HTR-8/SVneo (cell line): ENCODE data around the gene WTAP.
A peak's percentile ranks its signal among the peaks of the same experiment; 100 is the strongest.
"Not testable (repeated sequence)": the region's sequence is repeated elsewhere in the genome, so short reads cannot be mapped to it uniquely, and the experiment has no call there.

Source experiments
- DNase-seq: peaks from one replicate; pipeline ENCODE4 v3.0.0; 2011; ENCODE audit warnings: low spot score, mixed read lengths; ENCODE audit not compliant: insufficient read length
- FAIRE-seq: peaks from 2 replicates; lab custom pipeline; 2011; peaks lifted over from hg19 to GRCh38; lab: Jason Lieb, UNC

Gene WTAP

GRCh38 chr6:159726918-159727716 is at the start of gene WTAP:
Gene WTAP (plus strand): TSS chr6:159727506. CDS start chr6:159736266, 8,760 bp downstream.
- DNase-seq: peak; percentile 67
- FAIRE-seq: peak; percentile 67

DNA sequence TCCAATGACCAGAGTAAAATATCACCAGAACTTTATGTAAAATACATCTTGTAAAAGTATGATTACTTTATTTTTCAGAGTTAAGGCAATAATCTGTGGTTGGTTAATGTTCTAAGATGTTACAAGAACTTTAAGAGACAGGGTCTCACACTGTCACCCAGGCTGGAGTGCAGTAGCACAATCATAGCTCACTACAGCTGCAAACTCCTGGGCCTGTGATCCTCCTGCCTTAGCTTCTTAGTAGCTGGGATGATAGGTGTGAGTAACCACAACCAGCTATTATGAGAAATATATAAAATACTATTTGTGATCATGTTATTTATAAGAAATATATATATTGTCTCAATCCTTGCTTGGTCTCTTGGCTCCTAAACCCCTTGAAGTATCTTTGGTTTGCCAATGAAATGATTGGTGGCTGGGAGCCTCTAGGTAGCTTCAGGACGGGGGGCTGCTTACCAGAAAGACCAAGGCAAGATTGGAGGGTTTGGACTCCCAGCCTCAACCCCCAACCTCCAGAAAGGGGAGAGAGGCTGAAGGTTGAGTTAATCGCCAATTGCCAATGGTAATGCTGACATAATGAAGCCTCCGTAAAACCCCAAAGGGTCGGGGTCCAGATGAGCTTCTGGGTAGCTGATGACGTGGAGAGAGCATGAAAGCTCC is 49.7 kb upstream of the WTAP start:
- FAIRE-seq: no peak
- no peak for DNase-seq

DNA sequence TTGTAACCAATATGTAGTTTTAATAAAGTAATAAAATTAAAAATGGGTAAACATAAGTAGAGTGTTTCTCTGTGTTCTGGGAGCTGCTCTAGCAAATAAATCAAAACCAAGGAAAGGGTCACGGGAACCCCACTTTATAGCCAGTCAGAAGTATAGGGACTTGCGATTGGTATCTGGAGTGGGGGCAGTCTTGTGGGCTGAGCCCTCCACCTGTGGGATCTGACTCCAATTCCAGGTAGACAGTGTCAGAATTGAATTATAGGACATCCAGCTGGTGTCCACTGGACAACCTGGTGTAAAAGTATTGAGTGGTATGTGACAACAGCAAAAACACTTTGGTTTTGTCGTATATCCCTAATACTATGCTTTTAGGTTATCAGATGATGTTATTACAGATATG is 48.7 kb upstream of the WTAP start:
- FAIRE-seq (no peak), DNase-seq (no peak)

- FAIRE-seq (no peak), DNase-seq (no peak)
Measured at GRCh38 chr6:159679091-159680077, 47.9 kb upstream of the WTAP start.

- DNase-seq (no peak), FAIRE-seq (no peak)
Measured at GRCh38 chr6:159680104-159680503, 47.2 kb upstream of the WTAP start.

DNA sequence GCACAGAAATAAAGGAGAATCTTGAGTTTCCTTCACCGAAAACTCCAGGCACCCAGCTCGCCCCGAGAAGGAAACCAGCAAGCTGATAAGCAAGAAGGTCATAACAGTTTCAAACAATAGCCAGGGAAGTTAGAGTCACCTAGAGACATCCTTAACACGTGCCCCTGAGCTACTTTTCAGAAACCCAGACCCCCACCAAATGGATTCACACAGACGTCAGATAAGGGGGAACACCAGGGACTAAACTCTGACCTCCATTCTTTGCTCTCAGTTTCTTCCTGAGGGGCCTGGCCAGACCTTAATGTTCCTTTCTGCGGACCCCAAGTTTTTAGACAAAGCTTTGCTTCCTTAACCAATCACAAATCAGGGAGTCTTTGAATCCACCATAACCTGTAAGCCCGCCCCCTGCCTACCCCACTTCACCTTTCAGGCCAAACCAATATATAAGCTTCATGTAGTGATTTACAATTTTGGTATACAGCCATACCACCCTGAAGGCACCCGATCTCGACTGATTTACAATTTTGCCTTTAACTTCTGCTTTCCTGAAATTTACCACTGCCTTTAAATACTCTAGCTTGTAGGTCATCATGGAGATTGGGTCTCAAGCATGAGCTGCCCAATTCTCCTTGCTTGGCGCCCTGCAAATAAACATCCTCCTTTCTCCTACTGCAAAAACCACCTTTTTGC is 46.0 kb upstream of the WTAP start:
- DNase-seq (no peak), FAIRE-seq (no peak)

DNA sequence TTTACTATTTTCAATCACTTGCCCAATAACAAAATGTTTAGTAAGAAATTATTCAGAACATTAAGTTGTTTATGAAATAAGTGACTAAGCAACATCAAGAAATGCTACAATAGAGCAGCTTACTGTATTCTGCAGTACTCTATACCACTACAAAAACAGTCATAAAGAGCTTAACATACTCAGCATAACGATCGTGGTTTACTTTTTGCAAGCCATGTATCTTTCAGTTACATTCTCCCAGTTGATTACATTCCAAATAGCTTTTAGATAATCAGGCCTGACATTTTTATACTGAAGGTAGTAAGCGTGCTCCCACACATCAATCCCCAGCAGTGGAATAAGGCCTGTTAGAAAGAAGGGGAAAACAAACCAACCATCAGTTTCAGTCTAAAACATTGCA is 45.0 kb upstream of the WTAP start:
- FAIRE-seq: no peak
- DNase-seq: no peak

DNA sequence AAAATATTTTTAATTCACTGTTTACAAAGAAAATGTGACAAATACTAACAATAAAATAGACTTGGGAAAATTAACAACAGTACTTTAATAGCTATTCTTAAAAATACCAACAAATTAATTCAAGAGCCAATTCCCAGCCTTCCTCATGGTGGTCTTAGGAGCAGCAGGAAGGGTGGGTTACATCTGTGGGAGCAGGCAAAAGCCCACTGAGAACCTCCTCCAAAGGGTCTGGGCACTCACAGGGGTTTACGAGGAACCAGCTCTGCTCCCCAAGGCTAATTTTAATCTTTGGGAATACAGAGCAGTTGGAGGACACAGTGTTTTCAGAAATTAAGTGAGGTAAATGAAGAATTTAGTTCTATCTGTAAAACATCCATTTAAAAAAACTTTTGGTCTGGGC is 44.5 kb upstream of the WTAP start:
- FAIRE-seq (no peak), DNase-seq (no peak)

- DNase-seq (no peak), FAIRE-seq (no peak)
Measured at GRCh38 chr6:159684013-159684304, 43.3 kb upstream of the WTAP start.

- no peak for FAIRE-seq
- DNase-seq: no peak
Measured at GRCh38 chr6:159686040-159686439, 41.3 kb upstream of the WTAP start.

DNA sequence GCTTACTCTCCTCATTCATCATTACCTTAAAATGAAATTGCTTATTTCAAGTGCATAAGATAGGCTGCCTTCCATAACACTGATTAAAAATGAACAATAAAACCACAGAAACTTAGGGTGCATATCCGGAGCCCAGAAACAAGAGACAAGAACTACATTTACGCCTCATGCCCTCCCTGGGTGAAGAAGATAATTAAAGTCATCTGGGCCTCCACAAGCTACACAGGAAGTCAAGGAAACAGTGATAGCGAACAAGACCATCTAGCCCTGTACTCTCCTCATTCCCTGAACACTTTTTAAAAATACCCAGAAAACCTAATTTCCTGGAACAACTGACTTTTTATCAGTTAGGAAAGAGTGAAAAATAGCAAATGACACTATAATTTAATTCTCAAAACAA is 40.6 kb upstream of the WTAP start:
- FAIRE-seq: no peak
- DNase-seq: no peak

- DNase-seq: no peak
- FAIRE-seq: no peak
Measured at GRCh38 chr6:159687341-159687740, 40.0 kb upstream of the WTAP start.

GRCh38 chr6:159688266-159688905 is 38.9 kb upstream of the WTAP start:
- DNase-seq (no peak), FAIRE-seq (no peak)

- no peak for FAIRE-seq
- DNase-seq: no peak
Measured at GRCh38 chr6:159689001-159689400, 38.3 kb upstream of the WTAP start.

DNA sequence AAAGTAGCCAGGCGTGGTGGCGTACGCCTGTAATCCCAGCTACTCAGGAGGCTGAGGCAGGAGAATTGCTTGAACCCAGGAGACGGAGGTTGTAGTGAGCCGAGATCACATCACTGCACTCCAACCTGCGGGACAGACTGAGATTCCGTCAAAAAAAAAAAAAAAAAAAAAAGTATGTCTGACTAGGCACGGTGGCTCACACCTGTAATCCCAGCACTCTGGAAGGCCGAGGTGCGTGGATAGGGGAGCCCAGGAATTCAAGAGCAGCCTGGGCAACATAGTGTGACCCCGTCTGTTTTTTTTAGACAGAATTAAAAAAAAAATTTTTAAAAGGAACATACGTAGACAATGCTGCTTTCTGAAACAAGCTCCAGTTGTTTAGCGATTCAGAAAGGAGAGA is 37.2 kb upstream of the WTAP start:
- FAIRE-seq, DNase-seq: not testable (repeated sequence)

DNA sequence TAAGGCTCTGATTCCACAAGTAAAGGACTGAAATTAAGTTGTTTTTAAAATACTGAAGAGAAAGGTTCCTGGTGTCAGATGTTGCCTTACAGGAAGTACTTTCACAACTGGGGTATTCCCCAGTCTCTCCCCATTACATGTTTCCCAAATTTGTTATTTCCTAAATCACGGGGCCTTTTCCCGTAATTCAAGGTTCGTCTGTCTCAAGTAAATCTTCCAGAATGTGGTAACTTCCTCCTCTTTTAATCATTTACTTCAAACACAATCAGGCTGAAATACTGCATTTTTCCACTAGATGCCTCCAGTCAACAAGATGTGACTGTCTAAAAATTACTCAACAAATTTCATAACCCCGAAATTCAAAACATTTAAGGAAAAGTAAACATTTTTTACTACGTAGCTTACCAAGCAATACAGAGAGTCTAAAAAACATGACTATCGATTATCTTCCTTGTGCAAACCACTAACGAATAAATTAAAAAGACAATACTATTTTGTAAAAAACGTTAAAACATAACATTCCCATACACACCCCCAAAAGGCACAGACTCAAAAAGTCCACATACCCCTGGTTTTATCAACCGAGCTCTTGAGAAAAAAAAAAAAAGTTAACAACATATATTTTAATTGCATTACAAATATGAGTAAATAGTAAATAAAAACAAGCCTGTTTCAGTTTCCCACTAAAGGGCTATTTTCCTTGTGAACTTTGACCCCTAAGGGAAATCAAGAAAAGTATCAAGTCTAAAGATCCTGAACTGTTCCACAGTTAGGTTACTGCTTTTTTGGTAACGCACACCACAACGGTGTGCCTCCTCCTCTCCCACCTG is 36.0 kb upstream of the WTAP start:
- DNase-seq (peak; percentile 53), FAIRE-seq (no peak)

- DNase-seq (no peak), FAIRE-seq (no peak)
Measured at GRCh38 chr6:159691963-159692287, 35.4 kb upstream of the WTAP start.

- peak; percentile 20 for DNase-seq
- peak; percentile 16 for FAIRE-seq
Measured at GRCh38 chr6:159692303-159693127, 34.8 kb upstream of the WTAP start.
